Liver (tissue), 9 donors: ENCODE data around the gene ATXN1. TPM values are rescaled to one million over a fixed set of nuclear protein-coding genes. Genes with fewer than 3 reads are reported as not detected.

ENCODE experiments used
- DNase-seq: peaks from one replicate; pipeline ENCODE4 v3.0.0-alpha.2; 2017; ENCODE audit warnings: low spot score
- H3K27ac ChIP-seq, 2 donors: one replicate each; pipeline ENCODE4 v1.7.0; 2013; ENCODE audit warnings: inconsistent platforms in 2 of 2, low read length in 2 of 2, control low read depth in 1 of 2, low read depth in 1 of 2, mild to moderate bottlenecking in 1 of 2
- H3K27me3 ChIP-seq, 4 donors: one replicate each; pipeline versions ENCODE4 v1.6.1 to v1.7.0; 2013; ENCODE audit warnings: low read length in 3 of 4, inconsistent platforms in 1 of 4, mild to moderate bottlenecking in 1 of 4, moderate library complexity in 1 of 4; ENCODE audit not compliant: control insufficient read depth in 4 of 4, insufficient read depth in 4 of 4
- H3K36me3 ChIP-seq, 4 donors: one replicate each; pipeline versions ENCODE4 v1.6.1 to v1.7.0; 2013; ENCODE audit warnings: low read length in 3 of 4, mild to moderate bottlenecking in 3 of 4, low read depth in 1 of 4, moderate library complexity in 1 of 4; ENCODE audit not compliant: control insufficient read depth in 4 of 4, insufficient read depth in 3 of 4
- H3K4me1 ChIP-seq, 4 donors: one replicate each; pipeline versions ENCODE4 v1.6.1 to v1.7.0; 2013; ENCODE audit warnings: low read length in 3 of 4, mild to moderate bottlenecking in 3 of 4, moderate library complexity in 1 of 4; ENCODE audit not compliant: control insufficient read depth in 4 of 4, insufficient read depth in 4 of 4
- H3K4me3 ChIP-seq, 3 donors: one replicate each; pipeline versions ENCODE4 v1.6.1 to v1.7.0; 2013; ENCODE audit warnings: low read length in 3 of 3, control low read depth in 1 of 3, low read depth in 1 of 3, mild to moderate bottlenecking in 1 of 3
- H3K9ac ChIP-seq, 2 donors: one replicate each; pipeline ENCODE4 v1.7.0; 2013; ENCODE audit warnings: low read length in 2 of 2, mild to moderate bottlenecking in 2 of 2, moderate library complexity in 2 of 2, control low read depth in 1 of 2, low read depth in 1 of 2
- H3K9me3 ChIP-seq, 4 donors: one replicate each; pipeline versions ENCODE4 v1.6.1 to v1.7.0; 2013; ENCODE audit warnings: low read length in 3 of 4; ENCODE audit not compliant: control insufficient read depth in 4 of 4
- EGR1 ChIP-seq, 2 donors: IDR thresholded peaks; 2 replicates each; pipeline ENCODE4 v1.6.1; 2016 to 2018; ENCODE audit warnings: antibody characterized with exemption in 2 of 2, low read depth in 2 of 2
- FOXA1 ChIP-seq: IDR thresholded peaks from 2 replicates; pipeline ENCODE4 v1.6.1; 2016; ENCODE audit warnings: antibody characterized with exemption
- FOXA2 ChIP-seq: IDR thresholded peaks from 2 replicates; pipeline ENCODE4 v1.6.1; 2016; ENCODE audit warnings: antibody characterized with exemption
- GABPA ChIP-seq, 2 donors: IDR thresholded peaks in 1 of 2; conservative IDR thresholded peaks in 1 of 2; 2 replicates each; pipeline ENCODE4 v1.6.1; 2016; ENCODE audit warnings: antibody characterized with exemption in 2 of 2, mild to moderate bottlenecking in 1 of 2, moderate library complexity in 1 of 2
- HNF4A ChIP-seq, 2 donors: conservative IDR thresholded peaks; 2 replicates each; pipeline ENCODE4 v1.6.1; 2016; ENCODE audit warnings: antibody characterized with exemption in 2 of 2, mild to moderate bottlenecking in 2 of 2
- JUND ChIP-seq, 2 donors: IDR thresholded peaks; 2 replicates each; pipeline ENCODE4 v1.6.1; 2016; ENCODE audit warnings: antibody characterized with exemption in 2 of 2
- NR2F2 ChIP-seq: IDR thresholded peaks from 2 replicates; pipeline ENCODE4 v1.6.1; 2016; ENCODE audit warnings: antibody characterized with exemption
- RAD21 ChIP-seq, 2 donors: IDR thresholded peaks; 2 replicates each; pipeline ENCODE4 v1.6.1; 2016; ENCODE audit warnings: antibody characterized with exemption in 2 of 2, mild to moderate bottlenecking in 2 of 2
- RXRA ChIP-seq, 2 donors: IDR thresholded peaks; 2 replicates each; pipeline ENCODE4 v1.6.1; 2017 to 2018; ENCODE audit warnings: antibody characterized with exemption in 2 of 2, mild to moderate bottlenecking in 1 of 2
- TAF1 ChIP-seq: conservative IDR thresholded peaks from 2 replicates; pipeline ENCODE4 v1.6.1; 2016; ENCODE audit warnings: antibody characterized with exemption, mild to moderate bottlenecking
- YY1 ChIP-seq: IDR thresholded peaks from 2 replicates; pipeline ENCODE4 v1.6.1; 2016; ENCODE audit warnings: antibody characterized with exemption, mild to moderate bottlenecking
- WGBS: extraction: QIAGEN DNeasy Blood & Tissue Kit; methylation state at CpG from one replicate; pipeline ENCODE4 v1.1.7; 2013; 5-methylcytosine and 5-hydroxymethylcytosine counted together
- polyA plus RNA-seq, 2 donors: library from polyadenylated mRNA; stranded (reverse) in 1 of 2; unstranded in 1 of 2; fragments of 200-250 nt in 1 of 2; fragments of >200 nt in 1 of 2; fragmentation: Nextera tagmentation in 1 of 2; extraction: Ambion mirVana in 1 of 2; gene quantifications; one replicate each; pipeline versions ENCODE4 v1.2.1 to v1.2.3, GENCODE V29; 2013 to 2015
- total RNA-seq, 2 donors: library from RNA; depleted of rRNA; stranded (reverse); fragments of >200 nt; gene quantifications; one replicate each; pipeline ENCODE4 v1.2.3, GENCODE V29; 2014
- TF ChIP-seq, protein P1 (sequence below): IDR thresholded peaks from 2 replicates; pipeline ENCODE4 v1.6.1; 2016; ENCODE audit warnings: antibody characterized with exemption
- TF ChIP-seq, protein P2 (sequence below): IDR thresholded peaks from 2 replicates; pipeline ENCODE4 v1.6.1; 2016; ENCODE audit warnings: antibody characterized with exemption, mild to moderate bottlenecking
- TF ChIP-seq, protein P3 (sequence below): fragments of 150-350 bp; IDR thresholded peaks from 2 replicates; pipeline ENCODE4 v1.5.1; 2017; ENCODE audit warnings: improper control_type of control experiment, low read depth, low read length; ENCODE audit not compliant: missing input control
- TF ChIP-seq, protein P4 (sequence below): IDR thresholded peaks from 2 replicates; pipeline ENCODE4 v1.6.1; 2016; ENCODE audit warnings: antibody characterized with exemption
- TF ChIP-seq, protein P5 (sequence below): IDR thresholded peaks from 2 replicates; pipeline ENCODE4 v1.6.1; 2016; ENCODE audit warnings: antibody characterized with exemption
- donor health status: healthy.
- donor health status: healthy.
- donor health status: healthy.
- donor health status: healthy.
- donor health status: healthy.

The ATXN1 gene
- total and polyA plus RNA-seq, 4 donors = 4.3 to 29.7 (median 8.2) TPM

DNA sequence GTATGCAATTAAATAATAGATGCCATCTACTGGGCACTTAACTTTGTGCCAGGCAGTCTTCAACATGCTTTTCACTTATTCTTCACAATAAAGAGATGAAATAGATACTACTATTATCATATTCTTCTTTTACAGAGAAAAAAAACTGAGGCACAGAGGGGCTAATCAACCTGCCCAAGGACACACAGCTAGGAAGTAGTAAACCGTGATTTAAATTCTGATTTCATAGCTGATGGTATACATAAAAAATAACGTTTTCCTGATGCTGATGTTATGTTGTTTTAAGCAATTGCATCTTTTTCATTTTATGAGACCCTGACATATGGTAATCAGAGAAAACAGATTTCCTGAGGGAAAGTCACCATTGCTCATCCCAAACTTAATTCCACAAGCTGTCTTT, 45.1 kb upstream of the ATXN1 start (continued):
- TF ChIP-seq YY1 = no peak
- TF ChIP-seq, protein P1, sequence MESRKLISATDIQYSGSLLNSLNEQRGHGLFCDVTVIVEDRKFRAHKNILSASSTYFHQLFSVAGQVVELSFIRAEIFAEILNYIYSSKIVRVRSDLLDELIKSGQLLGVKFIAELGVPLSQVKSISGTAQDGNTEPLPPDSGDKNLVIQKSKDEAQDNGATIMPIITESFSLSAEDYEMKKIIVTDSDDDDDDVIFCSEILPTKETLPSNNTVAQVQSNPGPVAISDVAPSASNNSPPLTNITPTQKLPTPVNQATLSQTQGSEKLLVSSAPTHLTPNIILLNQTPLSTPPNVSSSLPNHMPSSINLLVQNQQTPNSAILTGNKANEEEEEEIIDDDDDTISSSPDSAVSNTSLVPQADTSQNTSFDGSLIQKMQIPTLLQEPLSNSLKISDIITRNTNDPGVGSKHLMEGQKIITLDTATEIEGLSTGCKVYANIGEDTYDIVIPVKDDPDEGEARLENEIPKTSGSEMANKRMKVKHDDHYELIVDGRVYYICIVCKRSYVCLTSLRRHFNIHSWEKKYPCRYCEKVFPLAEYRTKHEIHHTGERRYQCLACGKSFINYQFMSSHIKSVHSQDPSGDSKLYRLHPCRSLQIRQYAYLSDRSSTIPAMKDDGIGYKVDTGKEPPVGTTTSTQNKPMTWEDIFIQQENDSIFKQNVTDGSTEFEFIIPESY = no peak
- TF ChIP-seq HNF4A (conservative IDR thresholded peaks at IDR 0.05) = no peak
- no peak for TF ChIP-seq EGR1 (IDR thresholded peaks at IDR 0.05; ENCODE audit: low read depth in 2 of 2)
- no peak for TF ChIP-seq RXRA (IDR thresholded peaks at IDR 0.05)

DNA sequence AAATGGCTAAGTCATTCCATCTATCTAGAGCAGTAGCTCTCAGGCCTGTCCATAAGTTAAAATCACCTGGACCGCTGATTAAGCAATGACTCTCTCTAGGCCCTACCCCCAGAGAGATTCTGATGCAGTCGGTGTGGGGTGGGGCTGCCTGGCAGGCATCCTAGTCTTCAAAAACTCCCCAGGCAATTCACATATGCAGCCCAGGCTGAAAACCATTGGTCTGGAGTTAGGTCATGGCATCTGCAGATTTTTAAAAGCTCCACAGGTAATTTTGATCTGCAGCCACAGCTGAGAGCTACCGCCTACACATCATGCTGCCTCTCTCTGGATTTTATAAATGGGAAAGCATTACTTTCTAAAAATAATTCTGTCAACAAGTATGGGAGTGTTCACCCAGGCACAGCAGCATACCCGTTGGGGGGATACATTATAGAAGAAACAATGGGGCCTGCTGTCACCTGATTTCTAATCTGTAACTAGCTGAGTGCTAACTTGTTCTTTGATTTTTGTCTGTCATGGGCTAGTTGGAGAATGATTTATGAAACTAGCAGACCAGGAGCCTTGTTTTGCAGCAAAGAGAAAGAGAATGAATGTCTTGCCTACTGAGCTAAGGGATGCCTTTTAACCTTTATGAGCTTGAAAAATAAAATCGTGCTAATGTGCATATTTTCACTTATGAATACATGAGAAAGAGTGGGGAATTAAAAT, 44.1 kb upstream of the ATXN1 start:
- Histone ChIP-seq H3K4me1 (no peaks in the 10 kb centered on the region), H3K9me3 (peaks cover 0 to 2% (median under 1%) of the 10 kb centered on the region in 4 donors), H3K9ac (no peak overlapping the region), H3K27me3 (no peaks in the 10 kb centered on the region), H3K27ac (no peak overlapping the region), H3K36me3 (no peaks in the 10 kb centered on the region), H3K4me3 (no peak overlapping the region)
- TF ChIP-seq EGR1 (IDR thresholded peaks at IDR 0.05; ENCODE audit: low read depth in 2 of 2) (no peak), NR2F2 (no peak), JUND (IDR thresholded peaks at IDR 0.05) (no peak), HNF4A (conservative IDR thresholded peaks at IDR 0.05) (no peak), FOXA2 (no peak), TAF1 (no peak), GABPA (IDR thresholded peaks at IDR 0.05 in 1 of 2, conservative IDR thresholded peaks at IDR 0.05 in 1 of 2) (no peak), FOXA1 (no peak), RAD21 (IDR thresholded peaks at IDR 0.05) (no peak), RXRA (IDR thresholded peaks at IDR 0.05) (no peak), YY1 (no peak)
- TF ChIP-seq, protein P2, sequence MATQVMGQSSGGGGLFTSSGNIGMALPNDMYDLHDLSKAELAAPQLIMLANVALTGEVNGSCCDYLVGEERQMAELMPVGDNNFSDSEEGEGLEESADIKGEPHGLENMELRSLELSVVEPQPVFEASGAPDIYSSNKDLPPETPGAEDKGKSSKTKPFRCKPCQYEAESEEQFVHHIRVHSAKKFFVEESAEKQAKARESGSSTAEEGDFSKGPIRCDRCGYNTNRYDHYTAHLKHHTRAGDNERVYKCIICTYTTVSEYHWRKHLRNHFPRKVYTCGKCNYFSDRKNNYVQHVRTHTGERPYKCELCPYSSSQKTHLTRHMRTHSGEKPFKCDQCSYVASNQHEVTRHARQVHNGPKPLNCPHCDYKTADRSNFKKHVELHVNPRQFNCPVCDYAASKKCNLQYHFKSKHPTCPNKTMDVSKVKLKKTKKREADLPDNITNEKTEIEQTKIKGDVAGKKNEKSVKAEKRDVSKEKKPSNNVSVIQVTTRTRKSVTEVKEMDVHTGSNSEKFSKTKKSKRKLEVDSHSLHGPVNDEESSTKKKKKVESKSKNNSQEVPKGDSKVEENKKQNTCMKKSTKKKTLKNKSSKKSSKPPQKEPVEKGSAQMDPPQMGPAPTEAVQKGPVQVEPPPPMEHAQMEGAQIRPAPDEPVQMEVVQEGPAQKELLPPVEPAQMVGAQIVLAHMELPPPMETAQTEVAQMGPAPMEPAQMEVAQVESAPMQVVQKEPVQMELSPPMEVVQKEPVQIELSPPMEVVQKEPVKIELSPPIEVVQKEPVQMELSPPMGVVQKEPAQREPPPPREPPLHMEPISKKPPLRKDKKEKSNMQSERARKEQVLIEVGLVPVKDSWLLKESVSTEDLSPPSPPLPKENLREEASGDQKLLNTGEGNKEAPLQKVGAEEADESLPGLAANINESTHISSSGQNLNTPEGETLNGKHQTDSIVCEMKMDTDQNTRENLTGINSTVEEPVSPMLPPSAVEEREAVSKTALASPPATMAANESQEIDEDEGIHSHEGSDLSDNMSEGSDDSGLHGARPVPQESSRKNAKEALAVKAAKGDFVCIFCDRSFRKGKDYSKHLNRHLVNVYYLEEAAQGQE = no peak
- TF ChIP-seq, protein P3, sequence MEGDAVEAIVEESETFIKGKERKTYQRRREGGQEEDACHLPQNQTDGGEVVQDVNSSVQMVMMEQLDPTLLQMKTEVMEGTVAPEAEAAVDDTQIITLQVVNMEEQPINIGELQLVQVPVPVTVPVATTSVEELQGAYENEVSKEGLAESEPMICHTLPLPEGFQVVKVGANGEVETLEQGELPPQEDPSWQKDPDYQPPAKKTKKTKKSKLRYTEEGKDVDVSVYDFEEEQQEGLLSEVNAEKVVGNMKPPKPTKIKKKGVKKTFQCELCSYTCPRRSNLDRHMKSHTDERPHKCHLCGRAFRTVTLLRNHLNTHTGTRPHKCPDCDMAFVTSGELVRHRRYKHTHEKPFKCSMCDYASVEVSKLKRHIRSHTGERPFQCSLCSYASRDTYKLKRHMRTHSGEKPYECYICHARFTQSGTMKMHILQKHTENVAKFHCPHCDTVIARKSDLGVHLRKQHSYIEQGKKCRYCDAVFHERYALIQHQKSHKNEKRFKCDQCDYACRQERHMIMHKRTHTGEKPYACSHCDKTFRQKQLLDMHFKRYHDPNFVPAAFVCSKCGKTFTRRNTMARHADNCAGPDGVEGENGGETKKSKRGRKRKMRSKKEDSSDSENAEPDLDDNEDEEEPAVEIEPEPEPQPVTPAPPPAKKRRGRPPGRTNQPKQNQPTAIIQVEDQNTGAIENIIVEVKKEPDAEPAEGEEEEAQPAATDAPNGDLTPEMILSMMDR = no peak
- TF ChIP-seq, protein P4, sequence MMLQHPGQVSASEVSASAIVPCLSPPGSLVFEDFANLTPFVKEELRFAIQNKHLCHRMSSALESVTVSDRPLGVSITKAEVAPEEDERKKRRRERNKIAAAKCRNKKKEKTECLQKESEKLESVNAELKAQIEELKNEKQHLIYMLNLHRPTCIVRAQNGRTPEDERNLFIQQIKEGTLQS = no peak
- TF ChIP-seq, protein P1 = no peak
- TF ChIP-seq, protein P5, sequence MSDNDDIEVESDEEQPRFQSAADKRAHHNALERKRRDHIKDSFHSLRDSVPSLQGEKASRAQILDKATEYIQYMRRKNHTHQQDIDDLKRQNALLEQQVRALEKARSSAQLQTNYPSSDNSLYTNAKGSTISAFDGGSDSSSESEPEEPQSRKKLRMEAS = no peak
- WGBS = 69% methylated on average over 5 of the region's 5 CpGs
- DNase-seq = no peak
